ENCODE data around the gene AQP2. TPM values are rescaled to one million over a fixed set of nuclear protein-coding genes. Genes with fewer than 3 reads are reported as not detected.

The AQP2 gene
- total RNA-seq, 1 donor from 2014 or later: not detected

- Mint-ChIP-seq H3K9me3 (ENCODE audit: unreplicated experiment) (no peaks in the 10 kb centered on the region), H3K27ac (ENCODE audit: unreplicated experiment) (no peak overlapping the region), H3K27me3 (ENCODE audit: unreplicated experiment) (no peaks in the 10 kb centered on the region), H3K4me1 (ENCODE audit: unreplicated experiment) (no peaks in the 10 kb centered on the region), H3K36me3 (ENCODE audit: unreplicated experiment) (no peaks in the 10 kb centered on the region), H3K4me3 (ENCODE audit: unreplicated experiment) (no peak overlapping the region)
- DNase-seq (ENCODE audit: extremely low spot score, unreplicated experiment): no peak
- TF ChIP-seq CTCF (IDR thresholded peaks at IDR 0.05): no peak
These were observed 2.0 kb downstream of the AQP2 start for GRCh38 chr12:49952391-49953055.

GRCh38 chr12:49953151-49953550 is 2.6 kb downstream of the AQP2 start:
- Mint-ChIP-seq H3K36me3 (ENCODE audit: unreplicated experiment) (no peaks in the 10 kb centered on the region), H3K27ac (ENCODE audit: unreplicated experiment) (no peak overlapping the region), H3K4me3 (ENCODE audit: unreplicated experiment) (no peak overlapping the region), H3K9me3 (ENCODE audit: unreplicated experiment) (no peaks in the 10 kb centered on the region), H3K27me3 (ENCODE audit: unreplicated experiment) (no peaks in the 10 kb centered on the region), H3K4me1 (ENCODE audit: unreplicated experiment) (no peaks in the 10 kb centered on the region)
- DNase-seq (ENCODE audit: extremely low spot score, unreplicated experiment): no peak
- TF ChIP-seq CTCF (IDR thresholded peaks at IDR 0.05): no peak

- Mint-ChIP-seq H3K9me3 (ENCODE audit: unreplicated experiment) (no peaks in the 10 kb centered on the region), H3K36me3 (ENCODE audit: unreplicated experiment) (no peaks in the 10 kb centered on the region), H3K27me3 (ENCODE audit: unreplicated experiment) (no peaks in the 10 kb centered on the region), H3K4me3 (ENCODE audit: unreplicated experiment) (no peak overlapping the region), H3K4me1 (ENCODE audit: unreplicated experiment) (peaks cover 4% of the 10 kb centered on the region), H3K27ac (ENCODE audit: unreplicated experiment) (no peak overlapping the region)
- TF ChIP-seq CTCF (IDR thresholded peaks at IDR 0.05): no peak
- DNase-seq (ENCODE audit: extremely low spot score, unreplicated experiment): no peak
These were observed 3.7 kb downstream of the AQP2 start for GRCh38 chr12:49953961-49954846.

GRCh38 chr12:49954863-49955830 is 4.6 kb downstream of the AQP2 start:
- DNase-seq (ENCODE audit: extremely low spot score, unreplicated experiment): no peak
- H3K4me1 Mint-ChIP-seq (ENCODE audit: unreplicated experiment): peaks cover 14% of the 10 kb centered on the region
- no peaks in the 10 kb centered on the region for H3K36me3 Mint-ChIP-seq (ENCODE audit: unreplicated experiment)
- H3K27me3 Mint-ChIP-seq (ENCODE audit: unreplicated experiment): no peaks in the 10 kb centered on the region
- no peak overlapping the region for H3K4me3 Mint-ChIP-seq (ENCODE audit: unreplicated experiment)
- H3K27ac Mint-ChIP-seq (ENCODE audit: unreplicated experiment): no peak overlapping the region
- no peaks in the 10 kb centered on the region for H3K9me3 Mint-ChIP-seq (ENCODE audit: unreplicated experiment)
- TF ChIP-seq CTCF (IDR thresholded peaks at IDR 0.05): no peak

Measured in osteocyte (in vitro differentiated cells).